Measurements from ENCODE around the gene DRC1.

Gene DRC1

GRCh38 chr2:26489213-26489850 is 87.6 kb downstream of the DRC1 start:
- no peaks in the 10 kb centered on the region for H3K36me3 ChIP-seq (ENCODE audit: control insufficient read depth, insufficient read depth, low read length, severe bottlenecking)
- peaks cover 30% of the 10 kb centered on the region for H3K27me3 ChIP-seq (replicated peaks; ENCODE audit: control insufficient read depth, insufficient read depth, low read length)
- DNase-seq (ENCODE audit: low read depth): no peak
- no peaks in the 10 kb centered on the region for H3K9me3 ChIP-seq (ENCODE audit: control insufficient read depth, low read length)
- no peak overlapping the region for H3K4me3 ChIP-seq (ENCODE audit: low read length)
- H3K9ac ChIP-seq (ENCODE audit: low read length): no peak overlapping the region
- peaks cover 2% of the 10 kb centered on the region for H3K4me1 ChIP-seq (ENCODE audit: control insufficient read depth, insufficient read depth, low read length)

- no peaks in the 10 kb centered on the region for H3K36me3 ChIP-seq (ENCODE audit: control insufficient read depth, insufficient read depth, low read length, severe bottlenecking)
- no peaks in the 10 kb centered on the region for H3K9me3 ChIP-seq (ENCODE audit: control insufficient read depth, low read length)
- no peaks in the 10 kb centered on the region for H3K4me1 ChIP-seq (ENCODE audit: control insufficient read depth, insufficient read depth, low read length)
- no peak for DNase-seq (ENCODE audit: low read depth)
- H3K4me3 ChIP-seq (ENCODE audit: low read length): no peak overlapping the region
- peaks cover 33% of the 10 kb centered on the region for H3K27me3 ChIP-seq (replicated peaks; ENCODE audit: control insufficient read depth, insufficient read depth, low read length)
- H3K9ac ChIP-seq (ENCODE audit: low read length): no peak overlapping the region
Measured at GRCh38 chr2:26491563-26492167, 89.9 kb downstream of the DRC1 start.

- Histone ChIP-seq H3K9me3 (ENCODE audit: control insufficient read depth, low read length) (no peaks in the 10 kb centered on the region), H3K27me3 (replicated peaks; ENCODE audit: control insufficient read depth, insufficient read depth, low read length) (peaks cover 37% of the 10 kb centered on the region), H3K36me3 (ENCODE audit: control insufficient read depth, insufficient read depth, low read length, severe bottlenecking) (no peaks in the 10 kb centered on the region), H3K4me1 (ENCODE audit: control insufficient read depth, insufficient read depth, low read length) (no peaks in the 10 kb centered on the region), H3K9ac (ENCODE audit: low read length) (no peak overlapping the region), H3K4me3 (ENCODE audit: low read length) (no peak overlapping the region)
- DNase-seq (ENCODE audit: low read depth): no peak
Measured at GRCh38 chr2:26492749-26493515, 91.2 kb downstream of the DRC1 start.

GRCh38 chr2:26493566-26493965 is 91.8 kb downstream of the DRC1 start:
- H3K36me3 ChIP-seq (ENCODE audit: control insufficient read depth, insufficient read depth, low read length, severe bottlenecking): no peaks in the 10 kb centered on the region
- H3K9me3 ChIP-seq (ENCODE audit: control insufficient read depth, low read length): no peaks in the 10 kb centered on the region
- DNase-seq (ENCODE audit: low read depth): no peak
- H3K9ac ChIP-seq (ENCODE audit: low read length): no peak overlapping the region
- H3K4me1 ChIP-seq (ENCODE audit: control insufficient read depth, insufficient read depth, low read length): no peaks in the 10 kb centered on the region
- H3K27me3 ChIP-seq (replicated peaks; ENCODE audit: control insufficient read depth, insufficient read depth, low read length): peaks cover 37% of the 10 kb centered on the region
- no peak overlapping the region for H3K4me3 ChIP-seq (ENCODE audit: low read length)

- Histone ChIP-seq H3K4me1 (ENCODE audit: control insufficient read depth, insufficient read depth, low read length) (no peaks in the 10 kb centered on the region), H3K4me3 (ENCODE audit: low read length) (no peak overlapping the region), H3K9me3 (ENCODE audit: control insufficient read depth, low read length) (no peaks in the 10 kb centered on the region), H3K36me3 (ENCODE audit: control insufficient read depth, insufficient read depth, low read length, severe bottlenecking) (no peaks in the 10 kb centered on the region), H3K27me3 (replicated peaks; ENCODE audit: control insufficient read depth, insufficient read depth, low read length) (peaks cover 36% of the 10 kb centered on the region), H3K9ac (ENCODE audit: low read length) (no peak overlapping the region)
- no peak for DNase-seq (ENCODE audit: low read depth)
Measured at GRCh38 chr2:26494199-26494598, 92.5 kb downstream of the DRC1 start.

GRCh38 chr2:26494891-26495290 is 93.2 kb downstream of the DRC1 start:
- no peak for DNase-seq (ENCODE audit: low read depth)
- Histone ChIP-seq H3K9me3 (ENCODE audit: control insufficient read depth, low read length) (no peaks in the 10 kb centered on the region), H3K9ac (ENCODE audit: low read length) (no peak overlapping the region), H3K4me1 (ENCODE audit: control insufficient read depth, insufficient read depth, low read length) (no peaks in the 10 kb centered on the region), H3K36me3 (ENCODE audit: control insufficient read depth, insufficient read depth, low read length, severe bottlenecking) (no peaks in the 10 kb centered on the region), H3K27me3 (replicated peaks; ENCODE audit: control insufficient read depth, insufficient read depth, low read length) (peaks cover 36% of the 10 kb centered on the region), H3K4me3 (ENCODE audit: low read length) (no peak overlapping the region)

DNA sequence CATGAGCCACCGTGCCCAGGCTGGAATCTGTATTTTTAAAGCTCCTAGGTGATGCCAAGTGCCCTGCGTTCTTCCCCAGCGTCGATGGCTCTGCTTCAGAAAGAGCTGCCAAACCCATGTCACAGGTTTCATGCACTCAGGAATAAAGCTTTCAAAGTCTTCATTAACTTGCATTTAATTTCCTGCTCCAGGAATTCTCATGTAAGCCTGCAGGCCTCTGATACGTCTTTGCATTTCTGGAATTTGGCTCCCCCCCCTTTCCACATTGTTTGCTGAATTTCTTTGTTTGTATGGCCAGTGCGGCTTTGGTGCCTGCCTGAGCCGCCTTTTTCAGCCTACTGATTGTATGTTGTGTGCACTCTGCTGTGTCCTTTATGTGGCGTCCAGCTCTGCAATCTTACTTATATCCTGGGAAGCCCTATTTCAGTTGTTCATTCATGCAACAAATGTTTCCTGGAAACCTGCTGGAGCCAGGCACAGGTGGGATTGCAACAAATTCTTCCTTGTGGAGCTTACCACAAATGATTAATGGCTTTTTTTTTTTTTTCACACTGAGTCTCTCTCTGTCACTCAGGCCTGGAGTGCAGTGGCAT is 94.1 kb downstream of the DRC1 start:
- no peak for DNase-seq (ENCODE audit: low read depth)
- no peaks in the 10 kb centered on the region for H3K36me3 ChIP-seq (ENCODE audit: control insufficient read depth, insufficient read depth, low read length, severe bottlenecking)
- no peaks in the 10 kb centered on the region for H3K9me3 ChIP-seq (ENCODE audit: control insufficient read depth, low read length)
- H3K4me1 ChIP-seq (ENCODE audit: control insufficient read depth, insufficient read depth, low read length): no peaks in the 10 kb centered on the region
- no peak overlapping the region for H3K4me3 ChIP-seq (ENCODE audit: low read length)
- no peak overlapping the region for H3K9ac ChIP-seq (ENCODE audit: low read length)
- H3K27me3 ChIP-seq (replicated peaks; ENCODE audit: control insufficient read depth, insufficient read depth, low read length): peaks cover 37% of the 10 kb centered on the region

GRCh38 chr2:26500406-26500805 is 98.7 kb downstream of the DRC1 start:
- Histone ChIP-seq H3K9ac (ENCODE audit: low read length) (no peak overlapping the region), H3K36me3 (ENCODE audit: control insufficient read depth, insufficient read depth, low read length, severe bottlenecking) (no peaks in the 10 kb centered on the region), H3K27me3 (replicated peaks; ENCODE audit: control insufficient read depth, insufficient read depth, low read length) (peaks cover 68% of the 10 kb centered on the region), H3K9me3 (ENCODE audit: control insufficient read depth, low read length) (no peaks in the 10 kb centered on the region), H3K4me1 (ENCODE audit: control insufficient read depth, insufficient read depth, low read length) (no peaks in the 10 kb centered on the region), H3K4me3 (ENCODE audit: low read length) (no peak overlapping the region)
- DNase-seq (ENCODE audit: low read depth): no peak

GRCh38 chr2:26503231-26503880 is 101.6 kb downstream of the DRC1 start:
- Histone ChIP-seq H3K9me3 (ENCODE audit: control insufficient read depth, low read length) (no peaks in the 10 kb centered on the region), H3K36me3 (ENCODE audit: control insufficient read depth, insufficient read depth, low read length, severe bottlenecking) (no peaks in the 10 kb centered on the region), H3K9ac (ENCODE audit: low read length) (no peak overlapping the region), H3K4me3 (ENCODE audit: low read length) (peak overlapping the region; percentile 65), H3K4me1 (ENCODE audit: control insufficient read depth, insufficient read depth, low read length) (peaks cover 3% of the 10 kb centered on the region), H3K27me3 (replicated peaks; ENCODE audit: control insufficient read depth, insufficient read depth, low read length) (peaks cover 59% of the 10 kb centered on the region)
- DNase-seq (ENCODE audit: low read depth): peak; percentile 62

- no peaks in the 10 kb centered on the region for H3K9me3 ChIP-seq (ENCODE audit: control insufficient read depth, low read length)
- peaks cover 59% of the 10 kb centered on the region for H3K27me3 ChIP-seq (replicated peaks; ENCODE audit: control insufficient read depth, insufficient read depth, low read length)
- H3K36me3 ChIP-seq (ENCODE audit: control insufficient read depth, insufficient read depth, low read length, severe bottlenecking): no peaks in the 10 kb centered on the region
- H3K4me1 ChIP-seq (ENCODE audit: control insufficient read depth, insufficient read depth, low read length): peaks cover 3% of the 10 kb centered on the region
- H3K9ac ChIP-seq (ENCODE audit: low read length): no peak overlapping the region
- DNase-seq (ENCODE audit: low read depth): no peak
- H3K4me3 ChIP-seq (ENCODE audit: low read length): no peak overlapping the region
Measured at GRCh38 chr2:26504002-26504401, 102.3 kb downstream of the DRC1 start.

DNA sequence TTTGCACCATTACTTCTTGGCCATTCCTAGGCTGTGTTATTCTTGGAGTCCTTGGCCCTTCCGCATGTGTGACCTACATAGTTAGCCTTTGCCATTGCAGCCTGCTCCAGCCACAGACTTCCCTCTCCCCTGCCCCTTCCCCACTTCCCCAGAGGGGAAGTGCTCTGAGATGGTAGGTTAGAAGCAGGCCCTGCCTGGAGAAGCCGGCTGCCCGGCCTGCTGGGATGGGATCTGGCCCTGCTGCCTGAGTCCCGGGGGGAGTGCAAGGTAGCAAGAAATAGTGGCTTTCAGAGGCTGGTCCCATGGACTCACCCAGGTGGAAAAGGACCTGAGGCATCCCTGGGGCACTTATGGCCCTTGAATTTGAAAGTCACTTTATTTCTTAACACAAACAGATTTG is 104.6 kb downstream of the DRC1 start:
- peaks cover 3% of the 10 kb centered on the region for H3K4me1 ChIP-seq (ENCODE audit: control insufficient read depth, insufficient read depth, low read length)
- no peak overlapping the region for H3K4me3 ChIP-seq (ENCODE audit: low read length)
- no peak overlapping the region for H3K9ac ChIP-seq (ENCODE audit: low read length)
- peaks cover 60% of the 10 kb centered on the region for H3K27me3 ChIP-seq (replicated peaks; ENCODE audit: control insufficient read depth, insufficient read depth, low read length)
- H3K36me3 ChIP-seq (ENCODE audit: control insufficient read depth, insufficient read depth, low read length, severe bottlenecking): no peaks in the 10 kb centered on the region
- DNase-seq (ENCODE audit: low read depth): no peak
- no peaks in the 10 kb centered on the region for H3K9me3 ChIP-seq (ENCODE audit: control insufficient read depth, low read length)

All from adipocyte (in vitro differentiated cells).